ENCODE results near the gene LYPD8.
"Not testable (repeated sequence)": the region's sequence is repeated elsewhere in the genome, so short reads cannot be mapped to it uniquely, and the experiment has no call there.

The LYPD8 gene, protein sequence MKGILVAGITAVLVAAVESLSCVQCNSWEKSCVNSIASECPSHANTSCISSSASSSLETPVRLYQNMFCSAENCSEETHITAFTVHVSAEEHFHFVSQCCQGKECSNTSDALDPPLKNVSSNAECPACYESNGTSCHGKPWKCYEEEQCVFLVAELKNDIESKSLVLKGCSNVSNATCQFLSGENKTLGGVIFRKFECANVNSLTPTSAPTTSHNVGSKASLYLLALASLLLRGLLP

DNA sequence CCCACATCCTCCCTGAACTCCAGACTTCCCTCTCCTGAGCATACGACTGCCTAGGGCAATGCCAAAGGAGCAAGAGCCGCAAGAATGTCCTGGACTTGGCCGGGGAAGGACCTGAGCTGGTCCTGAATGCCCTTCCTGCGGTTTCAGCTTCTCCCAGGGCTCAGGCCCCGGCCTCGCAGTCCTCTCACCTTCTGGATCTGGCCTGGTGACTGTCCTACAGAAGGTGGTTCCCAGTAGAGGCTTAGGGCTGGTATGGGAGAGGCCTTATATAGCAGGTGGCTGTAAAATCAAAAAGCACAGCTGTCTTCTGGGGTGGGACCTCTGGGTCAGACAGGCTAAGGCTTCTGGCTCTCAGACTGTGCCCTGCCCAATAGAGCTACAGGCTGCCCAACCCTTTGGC, at the start of gene LYPD8:
Gene LYPD8, minus strand, starts transcription at position 243 of the 400 bp plus-strand sequence. CDS start 4,678 bp downstream, outside the sequence.
- no peak for DNase-seq (ENCODE audit: low read depth in 1 of 2, low spot score in 1 of 2)

DNA sequence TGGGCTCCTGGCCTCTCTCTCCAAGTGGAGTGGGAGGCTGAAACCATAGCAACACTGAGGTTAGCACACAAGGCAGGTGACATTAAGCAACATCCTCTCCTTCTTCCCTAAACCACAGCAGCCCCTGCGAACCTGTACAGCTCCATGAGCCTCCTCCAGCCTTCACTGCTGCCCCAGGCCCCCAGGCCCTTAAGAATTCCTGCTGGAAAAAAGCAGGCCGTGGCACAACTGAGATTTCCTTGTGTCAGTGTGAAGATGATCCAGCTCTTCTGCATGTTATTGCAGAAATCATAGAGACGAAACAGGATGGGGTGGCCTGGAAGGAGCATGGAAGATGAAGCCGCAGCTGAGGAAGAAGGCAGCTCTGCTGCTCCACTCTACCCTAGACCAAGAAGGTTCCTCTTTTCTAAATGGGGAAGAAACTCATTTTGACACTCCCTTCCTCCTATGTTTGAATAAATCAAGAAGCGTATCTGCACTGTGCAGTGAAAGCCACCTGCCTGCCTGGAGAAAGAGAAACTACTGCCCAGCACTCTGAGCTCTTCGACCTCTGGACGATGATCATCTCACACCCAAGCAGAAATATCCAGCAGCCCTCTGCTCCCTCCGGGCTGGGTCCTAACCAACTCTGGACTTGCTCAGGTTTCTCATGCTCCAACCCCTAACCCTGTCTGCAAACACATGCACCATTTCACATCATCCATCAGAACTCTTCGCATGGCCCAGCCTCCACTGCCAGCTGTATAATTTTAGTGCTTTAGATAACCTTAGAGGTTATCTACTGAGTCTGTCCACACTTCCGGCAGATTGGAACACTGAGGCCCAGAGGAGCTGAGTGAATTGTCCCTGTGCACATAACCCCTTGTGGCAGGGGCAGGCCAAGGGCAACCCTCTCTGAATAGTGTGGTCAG, 49.5 kb upstream of the LYPD8 start:
- DNase-seq (ENCODE audit: low read depth in 1 of 2, low spot score in 1 of 2) = no peak

GRCh38 chr1:248803501-248803900, 47.9 kb upstream of the LYPD8 start:
- DNase-seq (ENCODE audit: low read depth in 1 of 2, low spot score in 1 of 2) = not testable (repeated sequence)

- no peak for DNase-seq (ENCODE audit: low read depth in 1 of 2, low spot score in 1 of 2)
These were observed 46.9 kb upstream of the LYPD8 start for GRCh38 chr1:248802454-248802853.

GRCh38 chr1:248800459-248800858, 44.9 kb upstream of the LYPD8 start:
- DNase-seq (ENCODE audit: low read depth in 1 of 2, low spot score in 1 of 2) = no peak

- no peak for DNase-seq (ENCODE audit: low read depth in 1 of 2, low spot score in 1 of 2)
These were observed 43.2 kb upstream of the LYPD8 start for GRCh38 chr1:248798791-248799190.

GRCh38 chr1:248794663-248795062, 39.1 kb upstream of the LYPD8 start:
- not testable (repeated sequence) for DNase-seq (ENCODE audit: low read depth in 1 of 2, low spot score in 1 of 2)

GRCh38 chr1:248793592-248793991, 38.0 kb upstream of the LYPD8 start:
- DNase-seq (ENCODE audit: low read depth in 1 of 2, low spot score in 1 of 2) = no peak

DNA sequence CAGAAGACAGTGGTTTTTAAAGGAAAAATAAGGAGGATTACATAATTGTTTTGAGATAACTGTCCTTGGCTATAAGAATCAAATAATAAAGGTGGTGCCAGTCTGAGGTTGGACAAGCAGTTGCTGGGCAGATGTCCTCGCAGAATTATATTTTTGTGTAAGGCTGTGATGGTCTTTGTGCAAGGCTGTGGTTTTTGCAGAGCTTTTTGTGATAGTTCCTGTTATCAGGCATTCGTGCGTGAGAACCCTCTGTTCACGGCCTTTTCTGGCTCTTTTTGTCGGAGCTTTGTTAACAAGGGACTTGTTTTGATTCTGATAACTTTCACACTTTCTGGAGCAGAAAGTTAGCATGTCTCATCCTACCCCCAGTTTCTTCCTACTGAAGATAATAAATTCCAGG, 36.8 kb upstream of the LYPD8 start:
- no peak for DNase-seq (ENCODE audit: low read depth in 1 of 2, low spot score in 1 of 2)

- no peak for DNase-seq (ENCODE audit: low read depth in 1 of 2, low spot score in 1 of 2)
These were observed 35.5 kb upstream of the LYPD8 start for GRCh38 chr1:248791010-248791409.

GRCh38 chr1:248790456-248790855, 34.9 kb upstream of the LYPD8 start:
- DNase-seq (ENCODE audit: low read depth in 1 of 2, low spot score in 1 of 2) = no peak

DNA sequence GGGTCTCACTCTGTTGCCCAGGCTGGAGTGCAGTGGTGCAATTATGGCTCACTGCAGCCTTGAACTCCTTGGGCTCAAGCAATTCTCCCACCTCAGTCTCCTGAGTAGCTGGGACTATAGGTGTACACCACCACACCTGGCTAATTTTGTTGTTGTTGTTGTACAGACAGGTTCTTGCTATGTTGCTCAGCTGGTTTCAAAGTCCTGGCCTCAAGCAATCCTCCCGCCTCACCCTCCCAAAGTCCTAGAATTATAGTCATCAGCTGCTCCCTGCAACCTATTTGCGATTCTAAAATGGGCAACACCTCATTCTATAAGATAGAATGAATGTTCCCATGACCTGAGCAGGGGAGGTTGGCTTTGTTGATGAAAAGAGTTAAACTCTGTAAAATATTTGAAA, 33.8 kb upstream of the LYPD8 start:
- not testable (repeated sequence) for DNase-seq (ENCODE audit: low read depth in 1 of 2, low spot score in 1 of 2)

GRCh38 chr1:248788327-248788726, 32.8 kb upstream of the LYPD8 start:
- DNase-seq (ENCODE audit: low read depth in 1 of 2, low spot score in 1 of 2) = no peak

DNA sequence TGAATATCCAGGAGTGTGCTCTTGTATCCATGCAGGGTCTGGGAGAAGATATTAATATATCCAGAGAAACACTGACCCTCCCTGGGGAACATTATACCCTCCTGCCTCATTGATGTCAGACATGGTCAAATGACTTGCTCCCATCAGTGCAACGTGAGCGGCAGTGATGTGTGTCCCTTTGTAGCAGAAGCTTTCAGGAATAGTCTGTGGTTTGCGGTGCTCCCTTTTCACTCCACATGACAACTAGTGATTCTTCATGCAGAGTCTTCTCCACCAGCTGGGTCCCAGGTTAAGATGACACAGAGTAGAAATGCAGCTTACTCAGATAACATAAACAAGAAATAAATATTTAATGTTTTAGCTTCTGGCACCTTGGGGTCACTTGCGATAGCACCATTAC, 31.9 kb upstream of the LYPD8 start:
- DNase-seq (ENCODE audit: low read depth in 1 of 2, low spot score in 1 of 2) = no peak

GRCh38 chr1:248786156-248786555, 30.6 kb upstream of the LYPD8 start:
- no peak for DNase-seq (ENCODE audit: low read depth in 1 of 2, low spot score in 1 of 2)

- DNase-seq (ENCODE audit: low read depth in 1 of 2, low spot score in 1 of 2) = no peak
These were observed 27.8 kb upstream of the LYPD8 start for GRCh38 chr1:248783367-248783766.

DNA sequence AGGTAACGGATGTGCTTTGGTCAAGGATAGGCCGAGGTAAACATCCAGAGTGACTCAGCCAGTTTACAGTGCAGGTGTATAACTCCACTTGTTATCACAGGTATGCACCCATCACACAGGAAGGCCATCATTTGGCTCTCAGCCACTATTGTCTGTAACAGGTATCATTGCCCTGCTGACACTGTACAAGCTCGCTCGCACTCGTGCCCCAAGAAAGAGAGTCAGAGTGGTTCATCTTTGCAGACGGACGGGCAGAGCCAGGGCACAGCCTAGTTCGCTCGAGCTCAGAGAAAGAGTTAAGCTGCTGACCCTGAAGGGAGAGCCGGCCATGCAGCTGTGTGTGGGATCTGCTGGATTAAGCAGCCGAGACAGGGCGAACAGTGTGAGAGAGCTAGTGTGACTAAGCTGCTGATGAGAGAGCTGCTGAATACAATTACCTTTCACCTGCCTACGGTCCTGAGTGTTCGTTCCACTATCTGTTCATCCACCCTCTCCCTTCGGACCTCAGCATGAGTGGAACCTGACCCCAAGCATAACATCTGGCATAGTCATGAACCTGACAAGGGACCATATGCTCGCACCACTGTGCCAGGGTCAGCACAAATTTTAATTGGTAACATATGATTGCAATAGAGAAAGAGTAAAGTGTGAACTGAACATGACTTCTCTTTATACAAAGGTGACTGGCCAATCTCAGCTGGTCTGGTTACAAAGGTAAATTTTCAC, 27.0 kb upstream of the LYPD8 start:
- no peak for DNase-seq (ENCODE audit: low read depth in 1 of 2, low spot score in 1 of 2)

- no peak for DNase-seq (ENCODE audit: low read depth in 1 of 2, low spot score in 1 of 2)
These were observed 23.8 kb upstream of the LYPD8 start for GRCh38 chr1:248779350-248779749.

DNA sequence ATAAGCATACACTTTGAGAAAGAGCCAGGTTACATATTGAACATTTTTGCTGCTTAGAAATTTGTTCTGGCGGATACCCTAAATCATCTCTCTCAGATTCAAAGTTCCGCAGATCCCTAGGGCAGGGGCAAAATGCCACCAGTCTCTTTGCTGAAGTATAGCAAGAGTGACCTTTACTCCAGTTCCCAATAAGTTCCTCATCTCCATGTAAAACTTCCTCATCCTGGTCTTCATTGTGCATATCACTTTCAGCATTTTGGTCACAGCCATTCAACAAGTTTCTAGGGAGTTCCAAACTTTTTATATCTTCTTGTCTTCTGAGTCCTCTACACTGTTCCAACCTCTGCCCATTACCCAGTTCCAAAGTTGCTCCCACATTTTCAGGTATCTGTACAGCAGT, 23.3 kb upstream of the LYPD8 start:
- no peak for DNase-seq (ENCODE audit: low read depth in 1 of 2, low spot score in 1 of 2)

DNA sequence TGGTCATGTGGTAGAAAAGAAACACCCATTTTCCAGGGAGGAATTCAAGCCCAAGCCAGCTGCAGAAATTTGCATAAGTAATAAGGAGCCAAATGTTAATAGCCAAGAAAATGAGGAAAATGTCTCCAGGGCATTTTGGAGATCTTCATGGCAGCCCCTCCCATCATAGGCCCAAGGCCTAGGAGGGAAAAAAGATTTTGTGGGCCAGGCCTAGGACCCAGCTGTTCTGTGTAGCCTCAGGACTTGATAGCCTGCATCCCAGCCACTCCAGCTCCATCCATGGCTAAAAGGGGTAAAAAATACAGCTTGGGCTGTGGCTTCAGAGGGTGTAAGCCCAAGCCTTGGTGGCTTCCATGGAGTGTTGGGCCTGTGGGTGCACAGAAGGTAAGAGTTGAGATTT, 21.4 kb upstream of the LYPD8 start:
- no peak for DNase-seq (ENCODE audit: low read depth in 1 of 2, low spot score in 1 of 2)

DNA sequence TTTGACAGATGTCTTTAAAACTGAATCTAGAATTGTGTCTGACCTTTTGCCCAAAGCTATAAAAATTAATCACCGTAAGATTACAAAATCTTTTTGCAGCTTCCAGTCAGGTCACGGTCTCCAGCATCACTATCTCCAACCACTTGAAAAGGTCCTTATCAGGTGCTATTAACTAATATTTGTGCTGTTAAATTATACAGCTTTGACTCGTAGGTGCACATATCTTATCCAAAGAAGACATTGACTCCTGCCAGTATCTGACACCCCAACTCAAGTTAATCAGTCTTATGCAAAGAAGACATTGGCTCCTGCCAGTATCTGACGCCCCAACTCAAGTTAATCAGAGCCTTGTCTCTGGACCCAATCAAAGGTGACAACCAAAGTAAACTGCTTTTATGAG, 19.9 kb upstream of the LYPD8 start:
- no peak for DNase-seq (ENCODE audit: low read depth in 1 of 2, low spot score in 1 of 2)

DNA sequence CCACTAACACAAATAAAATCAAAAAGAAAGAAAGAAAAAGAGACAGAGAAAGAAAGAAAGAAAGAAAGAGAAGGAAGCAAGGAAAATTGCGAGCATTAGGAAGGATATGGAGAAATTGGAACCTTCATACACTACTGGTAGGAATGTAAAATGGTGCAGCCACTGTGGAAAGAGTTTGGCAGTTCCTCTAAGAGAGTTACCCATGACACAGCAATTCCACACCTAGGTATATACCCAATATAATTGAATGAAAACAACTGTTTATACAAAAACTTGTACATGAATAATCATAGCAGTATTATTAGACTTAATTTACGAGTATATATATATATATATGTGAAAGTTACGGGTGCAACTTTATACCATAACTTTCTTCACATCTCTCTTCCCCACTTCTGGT, 4.1 kb upstream of the LYPD8 start:
- no peak for DNase-seq (ENCODE audit: low read depth in 1 of 2, low spot score in 1 of 2)

Measured in activated CD4-positive, alpha-beta T cell treated with anti-CD3 and anti-CD28 coated beads, Interleukin-2, amount 50 U/mL, for 24 hours (primary cell).